ENCODE measurements around the gene CARD6. TPM values are rescaled to one million over a fixed set of nuclear protein-coding genes. Genes with fewer than 3 reads are reported as not detected.

The CARD6 gene
- total and polyA plus RNA-seq, 2 of the 8 experiments (the other 6 are each of a cell fraction or from before 2014, with no cell fraction given) = 0.41 to 0.50 TPM

- Histone ChIP-seq H2AK5ac (ENCODE audit: low read depth, low read length) (no peak overlapping the region), H2BK12ac (ENCODE audit: low read depth, low read length) (no peak overlapping the region), H3K4me2 (ENCODE audit: insufficient read depth in 1 of 2, low read depth in 2 of 2, low read length in 2 of 2) (no peak overlapping the region), H3K4me3 (ENCODE audit: extremely low read depth in 1 of 4, insufficient read depth in 2 of 4, low read depth in 3 of 4, low read length in 4 of 4) (no peak overlapping the region), H3K36me3 (ENCODE audit: control insufficient read depth in 2 of 4, insufficient read depth in 4 of 4, low read length in 3 of 4) (peaks cover 10 to 27% (median 20%) of the 10 kb centered on the region in 4 experiments), H4K20me1 (replicated peaks in 1 of 2; ENCODE audit: control insufficient read depth in 1 of 2, insufficient read depth in 2 of 2, low read length in 2 of 2) (peaks cover 0 to 3% of the 10 kb centered on the region in 2 experiments), H3K79me2 (ENCODE audit: control insufficient read depth in 1 of 2, insufficient read depth in 2 of 2, low read length in 2 of 2) (no peaks in the 10 kb centered on the region), H2BK20ac (ENCODE audit: low read length) (no peak overlapping the region), H4K8ac (ENCODE audit: extremely low read depth, insufficient read depth, low read length) (no peak overlapping the region), H3K27ac (ENCODE audit: low read depth, low read length) (no peak overlapping the region), H4K91ac (replicated peaks; ENCODE audit: insufficient read length, low read length) (no peak overlapping the region), H2BK5ac (ENCODE audit: low read depth, low read length) (no peak overlapping the region), H3K14ac (ENCODE audit: insufficient read length) (no peak overlapping the region), H3K4me1 (replicated peaks in 1 of 4; ENCODE audit: control insufficient read depth in 3 of 4, insufficient read depth in 4 of 4, low read length in 3 of 4) (no peaks in the 10 kb centered on the region), H3K23me2 (ENCODE audit: low read depth, low read length) (no peaks in the 10 kb centered on the region), H2BK120ac (replicated peaks; ENCODE audit: low read depth, low read length) (no peak overlapping the region), H3K56ac (replicated peaks; ENCODE audit: insufficient read length, low read depth, low read length) (no peak overlapping the region), H3K79me1 (ENCODE audit: low read depth, low read length) (no peaks in the 10 kb centered on the region), H3K23ac (ENCODE audit: insufficient read length) (no peak overlapping the region), H2AFZ (ENCODE audit: low read length) (no peak overlapping the region), H3K4ac (replicated peaks; ENCODE audit: insufficient read length, low read depth, low read length) (no peak overlapping the region), H3K27me3 (replicated peaks in 1 of 4; ENCODE audit: control insufficient read depth in 3 of 4, extremely low read depth in 1 of 4, insufficient read depth in 3 of 4, low read length in 3 of 4) (no peaks in the 10 kb centered on the region), H2BK15ac (ENCODE audit: low read length) (no peak overlapping the region), H3K9ac (replicated peaks in 1 of 4; ENCODE audit: extremely low read depth in 1 of 4, low read depth in 3 of 4, low read length in 3 of 4) (no peak overlapping the region), H3K18ac (ENCODE audit: extremely low read depth, low read length) (no peak overlapping the region), H4K5ac (ENCODE audit: insufficient read length, low read depth, low read length) (no peak overlapping the region), H3K9me3 (ENCODE audit: insufficient read depth in 2 of 2, low read depth in 1 of 2, low read length in 1 of 2) (no peaks in the 10 kb centered on the region)
- TF ChIP-seq RBBP5 (IDR thresholded peaks at IDR 0.05; ENCODE audit: borderline replicate concordance, low read depth, low read length) (no peak), SUZ12 (IDR thresholded peaks at IDR 0.05; ENCODE audit: low read length) (no peak)
- 75% methylated on average over 1 of the region's 1 CpG; no CpG with 5 or more reads in 1 of the 2 experiments for WGBS, 2 experiments (ENCODE audit: extremely low coverage in 1 of 2, insufficient coverage in 1 of 2, insufficient read length in 1 of 2, insufficient replicate concordance in 2 of 2, low coverage in 1 of 2, low lambda C conversion rate in 2 of 2, missing lambda C conversion rate in 1 of 2)
- FAIRE-seq = no peak
- POLR2A ChIA-PET (ENCODE audit: partially characterized antibody) = interaction anchor here (4.1 to 16.9 kb wide), 5 partner anchors 9 to 25 kb away, joined by 14 to 372 read pairs (median 190); partner anchors contain the start of genes CARD6 and RPL37
- CTCF ChIA-PET (ENCODE audit: partially characterized antibody) = interaction anchor here (1.0 to 1.1 kb wide), 2 partner anchors 10 to 55 kb away, joined by 3 to 4 read pairs; no protein-coding TSS in a partner anchor
- DNase-seq (ENCODE audit: low read depth in 1 of 2, low spot score in 2 of 2) = no peak
Measured at GRCh38 chr5:40823459-40823858, 17.7 kb upstream of the CARD6 start.

Data from H1 (cell line).